ENCODE results near the gene A4GNT. TPM values are rescaled to one million over a fixed set of nuclear protein-coding genes. Genes with fewer than 3 reads are reported as not detected.

A4GNT gene
- total RNA-seq, result not detected in 2 replicates

GRCh38 chr3:138132239-138132638, at the start of gene A4GNT:
A4GNT (minus strand) TSS chr3:138132390; CDS start chr3:138131256, 1,134 bp downstream.

GRCh38 chr3:138174421-138175131, 42.4 kb upstream of the A4GNT start, which contains the start of gene DBR1:
DBR1 (minus strand) TSS chr3:138174921; CDS start chr3:138174795, 126 bp downstream.

GRCh38 chr3:138114988-138115971, 16.9 kb downstream of the A4GNT start, which contains the start of gene DZIP1L:
DZIP1L (minus strand) TSS chr3:138115608; CDS start chr3:138103971, 11,637 bp downstream.

Other genes starting within 250 kb of the A4GNT start
- gene CLDN18, start 122.2 kb downstream of the A4GNT start, total RNA-seq, result not detected in 2 replicates
- 8.5 and 13.8 TPM in 2 replicates for gene DZIP1L, start 16.8 kb downstream of the A4GNT start, total RNA-seq
- gene DBR1, start 42.5 kb upstream of the A4GNT start, total RNA-seq, result 13.8 and 15.8 TPM in 2 replicates
- gene ARMC8, start 54.9 kb upstream of the A4GNT start, total RNA-seq, result 37.8 and 41.8 TPM in 2 replicates
- not detected in 2 replicates for gene NME9, start 197.5 kb upstream of the A4GNT start, total RNA-seq
- 22.2 and 27.6 TPM in 2 replicates for gene MRAS, start 216.2 kb upstream of the A4GNT start, total RNA-seq